HepG2 (cell line): Measurements from ENCODE around the gene CAPZA1. TPM values are rescaled to one million over a fixed set of nuclear protein-coding genes. Genes with fewer than 3 reads are reported as not detected.
A peak's percentile ranks its signal among the peaks of the same experiment; 100 is the strongest.

Experiments used
- ATAC-seq: fragments of 200-7000 bp; cut with Tn5 transposase; 3 replicates; pipeline ENCODE4 v1.9.1; 2020; ENCODE audit warnings: mild to moderate bottlenecking, moderate library complexity
- BruUV-seq: library from RNA; stranded (reverse); fragments of 400-500 nt; replicated peaks from 2 replicates; lab custom pipeline; 2021; lab: Mats Ljungman, UMichigan
- CTCF ChIA-PET: fragments of 300-600 bp; formaldehyde crosslinking; extraction: SDS; loops from one replicate; lab custom pipeline; 2021; ENCODE audit warnings: low total read pairs, inconsistent platforms, low intra/inter-chr PET ratio; lab: Yijun Ruan, JAX
- POLR2A ChIA-PET: fragments of 350-600 bp; sonication (Branson Sonifier 250); formaldehyde crosslinking; loops from one replicate; lab custom pipeline; 2020; ENCODE audit warnings: antibody characterized with exemption, inconsistent platforms; lab: Yijun Ruan, JAX
- DNase-seq: peaks from one replicate; pipeline ENCODE4 v3.0.0-alpha.2; 2015; ENCODE audit warnings: low spot score
- FAIRE-seq: peaks from 3 replicates; lab custom pipeline; 2011; peaks lifted over from hg19 to GRCh38; lab: Jason Lieb, UNC
- H2AFZ ChIP-seq: one replicate; pipeline ENCODE4 v1.6.1; 2011; ENCODE audit warnings: low read length, inconsistent platforms
- H3K27ac ChIP-seq: fragments of 300-600 bp; 3 replicates; pipeline ENCODE4 v1.8.0; 2011; ENCODE audit warnings: mixed run types, mild to moderate bottlenecking, mixed read lengths, low read length, inconsistent platforms; ENCODE audit not compliant: insufficient read depth; ENCODE audit errors: extremely low read length
- H3K27me3 ChIP-seq, 2 experiments: fragments of 200-600 bp in 1 of 2; 2 replicates in 1 of 2; 3 replicates in 1 of 2; pipeline versions ENCODE4 v1.6.0 to v1.8.0; 2011; ENCODE audit warnings: low read length in 2 of 2, mild to moderate bottlenecking in 2 of 2, moderate library complexity in 2 of 2, inconsistent platforms in 1 of 2; ENCODE audit not compliant: insufficient read depth in 2 of 2, control insufficient read depth in 1 of 2
- H3K36me3 ChIP-seq, 2 experiments: fragments of 200-600 bp in 1 of 2; replicated peaks in 1 of 2; 2 replicates in 1 of 2; 3 replicates in 1 of 2; pipeline versions ENCODE4 v1.5.1 to v1.8.0; 2011; ENCODE audit warnings: low read length in 2 of 2, inconsistent platforms in 1 of 2; ENCODE audit not compliant: insufficient read depth in 2 of 2, control insufficient read depth in 1 of 2
- H3K4me1 ChIP-seq: 2 replicates; pipeline ENCODE4 v1.5.1; 2012; ENCODE audit warnings: low read length, inconsistent platforms; ENCODE audit not compliant: insufficient read depth
- H3K4me2 ChIP-seq: 2 replicates; pipeline ENCODE4 v1.6.0; 2011; ENCODE audit warnings: low read depth, low read length, inconsistent platforms
- H3K4me3 ChIP-seq, 3 experiments: fragments of 200-600 bp in 1 of 3; sonication (generic), shearing (Covaris generic) in 1 of 3; replicated peaks in 1 of 3; 2 replicates each; pipeline ENCODE4 v1.5.1; 2011 to 2016; ENCODE audit warnings: low read length in 3 of 3, inconsistent platforms in 2 of 3, low read depth in 2 of 3, mild to moderate bottlenecking in 2 of 3, control low read depth in 1 of 3, mixed read lengths in 1 of 3; ENCODE audit not compliant: insufficient read depth in 1 of 3
- H3K79me2 ChIP-seq: one replicate; pipeline ENCODE4 v1.6.1; 2011; ENCODE audit warnings: low read length, inconsistent platforms; ENCODE audit not compliant: insufficient read depth
- H3K9ac ChIP-seq: 2 replicates; pipeline ENCODE4 v1.6.0; 2011; ENCODE audit warnings: mild to moderate bottlenecking, low read depth, low read length, inconsistent platforms; ENCODE audit not compliant: insufficient read depth
- H3K9me3 ChIP-seq: 2 replicates; pipeline ENCODE4 v1.5.1; 2012; ENCODE audit warnings: mild to moderate bottlenecking, low read length
- H4K20me1 ChIP-seq: 2 replicates; pipeline ENCODE4 v1.6.0; 2011; ENCODE audit warnings: inconsistent platforms, mild to moderate bottlenecking, low read length, moderate library complexity; ENCODE audit not compliant: insufficient read depth
- DNMT1 ChIP-seq: sonication (generic); formaldehyde crosslinking; IDR thresholded peaks from 2 replicates; pipeline ENCODE4 v1.5.1; 2020; ENCODE audit warnings: mild to moderate bottlenecking, missing genetic modification reagents
- HNF4G ChIP-seq, 2 experiments: sonication (generic) in 1 of 2; formaldehyde crosslinking in 1 of 2; IDR thresholded peaks; 2 replicates each; pipeline versions ENCODE4 v1.4.0 to v1.6.1; 2011 to 2020; ENCODE audit warnings: borderline replicate concordance in 2 of 2, low read depth in 2 of 2, mild to moderate bottlenecking in 2 of 2, low read length in 1 of 2, missing genetic modification reagents in 1 of 2, moderate library complexity in 1 of 2
- KDM5B ChIP-seq: sonication (generic); formaldehyde crosslinking; IDR thresholded peaks from 2 replicates; pipeline ENCODE4 v1.4.0; 2020; ENCODE audit warnings: missing genetic modification reagents, mild to moderate bottlenecking, borderline replicate concordance
- MYNN ChIP-seq: sonication (generic); formaldehyde crosslinking; IDR thresholded peaks from 2 replicates; pipeline ENCODE4 v1.4.0; 2020; ENCODE audit warnings: mild to moderate bottlenecking, low read depth, missing genetic modification reagents
- NFKBIZ ChIP-seq: IDR thresholded peaks from 2 replicates; pipeline ENCODE4 v1.6.1; 2018; ENCODE audit warnings: missing genetic modification reagents, missing compliant biosample characterization
- PRPF4 ChIP-seq: fragments of 200-400 bp; formaldehyde crosslinking; IDR thresholded peaks from 2 replicates; pipeline ENCODE4 v1.6.1; 2016; ENCODE audit warnings: low read length, low read depth; ENCODE audit not compliant: poor library complexity, severe bottlenecking
- SMC3 ChIP-seq: IDR thresholded peaks from 2 replicates; pipeline ENCODE4 v1.6.1; 2011; ENCODE audit warnings: low read length, improper control_type of control experiment
- SOX13 ChIP-seq, 3 experiments: fragments of 450-650 bp in 1 of 3; sonication (generic) in 1 of 3; formaldehyde crosslinking in 1 of 3; IDR thresholded peaks in 2 of 3; conservative IDR thresholded peaks in 1 of 3; 2 replicates each; pipeline versions ENCODE4 v1.5.0 to v1.6.1; 2016 to 2020; ENCODE audit warnings: antibody characterized with exemption in 1 of 3, mild to moderate bottlenecking in 1 of 3, missing compliant biosample characterization in 1 of 3, missing genetic modification reagents in 1 of 3, moderate library complexity in 1 of 3
- SPEN ChIP-seq: sonication (generic); formaldehyde crosslinking; IDR thresholded peaks from 2 replicates; pipeline ENCODE4 v1.5.1; 2020; ENCODE audit warnings: low read depth, mild to moderate bottlenecking, missing genetic modification reagents
- ZBTB38 ChIP-seq: sonication (generic); formaldehyde crosslinking; IDR thresholded peaks from 2 replicates; pipeline ENCODE4 v1.5.1; 2020; ENCODE audit warnings: mild to moderate bottlenecking, missing genetic modification reagents
- ZNF12 ChIP-seq: sonication (generic); formaldehyde crosslinking; IDR thresholded peaks from 2 replicates; pipeline ENCODE4 v1.5.0; 2020; ENCODE audit warnings: missing genetic modification reagents
- ZNF775 ChIP-seq: sonication (generic); formaldehyde crosslinking; IDR thresholded peaks from 2 replicates; pipeline ENCODE4 v1.4.0; 2020; ENCODE audit warnings: missing genetic modification reagents, mild to moderate bottlenecking, moderate library complexity, borderline replicate concordance
- WGBS: methylation state at CpG from one replicate; pipeline ENCODE4 v1.1.6; 2017; ENCODE audit warnings: low lambda C conversion rate; 5-methylcytosine and 5-hydroxymethylcytosine counted together
- in situ Hi-C: cut with HindIII; loops from 2 replicates; pipeline ENCODE4 v1.10.0; 2017; ENCODE audit warnings: low pct_unique_long_range_greater_than_20kb; ENCODE audit not compliant: extremely low pct_ligation_motif_present
- intact Hi-C: fragments of 100-400 bp; cut with micrococcal nuclease; formaldehyde crosslinking; loops from one replicate; pipeline ENCODE4 v1.10.0; 2022; ENCODE audit not compliant: unreplicated experiment
- polyA plus RNA-seq, 8 experiments: library from polyadenylated mRNA; depleted of rRNA in 3 of 8; stranded (reverse) in 7 of 8; unstranded in 1 of 8; fragments of >200 nt; fragmentation: Illumina TruSeq in 4 of 8; extraction: Trizol in 4 of 8; gene quantifications; 2 replicates each; pipeline versions ENCODE4 v1.2.1 to v1.2.3, GENCODE V29; 2011 to 2016; ENCODE audit warnings: low read depth in 4 of 8, missing spikeins in 1 of 8, mixed read lengths in 1 of 8; ENCODE audit not compliant: insufficient read depth in 1 of 8
- total RNA-seq, 5 experiments: library from RNA; depleted of rRNA; stranded (reverse); fragments of >200 nt; fragmentation: Illumina TruSeq; extraction: Trizol; gene quantifications; 2 replicates each; pipeline ENCODE4 v1.2.3, GENCODE V29; 2016; ENCODE audit warnings: low read depth in 1 of 5
- TF ChIP-seq, protein P1 (sequence below): sonication (generic); IDR thresholded peaks from 2 replicates; pipeline ENCODE4 v1.6.1; 2016; ENCODE audit warnings: low read depth, borderline replicate concordance

CAPZA1 gene
- total and polyA plus RNA-seq, 2 of the 13 experiments (the other 11 are each of a cell fraction or from before 2014, with no cell fraction given), result 67.0 to 117 TPM

DNA sequence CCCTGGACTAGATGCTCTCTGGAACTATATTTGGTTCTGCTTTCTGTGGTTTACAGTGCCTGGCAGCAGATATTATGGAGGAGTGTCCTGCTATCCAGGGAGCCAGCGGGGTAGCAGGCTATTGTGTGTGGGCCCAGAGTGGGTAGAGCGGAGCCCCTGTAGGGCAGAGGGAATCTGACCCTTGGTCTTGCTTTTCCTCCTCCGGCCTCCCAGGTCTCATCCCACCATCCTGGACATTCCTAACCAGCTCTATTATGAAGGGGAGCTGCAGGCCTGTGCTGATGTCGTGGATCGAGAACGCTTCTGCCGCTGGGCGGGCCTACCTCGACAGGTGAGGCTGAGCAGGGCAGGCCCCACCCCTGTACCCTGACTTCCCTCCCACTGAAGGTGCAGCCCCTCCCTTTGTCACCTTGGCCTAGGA lies 78.2 kb downstream of the CAPZA1 start:
- H3K4me1 ChIP-seq, result peaks cover 58% of the 10 kb centered on the region
- no peaks in the 10 kb centered on the region for H3K9me3 ChIP-seq
- CTCF ChIA-PET, result no interaction called here
- ATAC-seq (no peak), FAIRE-seq (no peak), DNase-seq (no peak)
- no peaks in the 10 kb centered on the region for H3K27me3 ChIP-seq
- intact Hi-C loops (loop anchor here (2.0 kb wide), 1 partner anchor 23 kb away; the partner anchor contains the start of gene MOV10), in situ Hi-C loops (no loop called here)
- no peak overlapping the region for H3K4me3 ChIP-seq
- peak overlapping the region; percentile 68; the same call in 1 of the 2 replicates for H3K9ac ChIP-seq
- peak overlapping the region; percentile 93 for H3K27ac ChIP-seq
- peak overlapping the region; percentile 70; the same call in 1 of the 2 replicates for H3K4me2 ChIP-seq
- POLR2A ChIA-PET, result interaction anchor here (1.1 to 9.2 kb wide), 11 partner anchors 8 to 375 kb away, joined by 4 to 251 read pairs (median 9); partner anchors contain the start of genes CAPZA1, LRIG2, MOV10 and PPM1J
- BruUV-seq, result no TSS peak
- TF ChIP-seq ZBTB38, result peak; percentile 81; the same call in 1 of the 2 replicates
- no peak for TF ChIP-seq ZNF775 (CRISPR knock-in tag)
- peak; percentile 79 for TF ChIP-seq PRPF4
- H3K36me3 ChIP-seq, result peaks cover 27 to 65% of the 10 kb centered on the region in 2 experiments
- H4K20me1 ChIP-seq, result no peaks in the 10 kb centered on the region
- no peaks in the 10 kb centered on the region for H3K79me2 ChIP-seq
- WGBS, result 93% methylated on average over 5 of the region's 9 CpGs
- H2AFZ ChIP-seq, result no peak overlapping the region

DNA sequence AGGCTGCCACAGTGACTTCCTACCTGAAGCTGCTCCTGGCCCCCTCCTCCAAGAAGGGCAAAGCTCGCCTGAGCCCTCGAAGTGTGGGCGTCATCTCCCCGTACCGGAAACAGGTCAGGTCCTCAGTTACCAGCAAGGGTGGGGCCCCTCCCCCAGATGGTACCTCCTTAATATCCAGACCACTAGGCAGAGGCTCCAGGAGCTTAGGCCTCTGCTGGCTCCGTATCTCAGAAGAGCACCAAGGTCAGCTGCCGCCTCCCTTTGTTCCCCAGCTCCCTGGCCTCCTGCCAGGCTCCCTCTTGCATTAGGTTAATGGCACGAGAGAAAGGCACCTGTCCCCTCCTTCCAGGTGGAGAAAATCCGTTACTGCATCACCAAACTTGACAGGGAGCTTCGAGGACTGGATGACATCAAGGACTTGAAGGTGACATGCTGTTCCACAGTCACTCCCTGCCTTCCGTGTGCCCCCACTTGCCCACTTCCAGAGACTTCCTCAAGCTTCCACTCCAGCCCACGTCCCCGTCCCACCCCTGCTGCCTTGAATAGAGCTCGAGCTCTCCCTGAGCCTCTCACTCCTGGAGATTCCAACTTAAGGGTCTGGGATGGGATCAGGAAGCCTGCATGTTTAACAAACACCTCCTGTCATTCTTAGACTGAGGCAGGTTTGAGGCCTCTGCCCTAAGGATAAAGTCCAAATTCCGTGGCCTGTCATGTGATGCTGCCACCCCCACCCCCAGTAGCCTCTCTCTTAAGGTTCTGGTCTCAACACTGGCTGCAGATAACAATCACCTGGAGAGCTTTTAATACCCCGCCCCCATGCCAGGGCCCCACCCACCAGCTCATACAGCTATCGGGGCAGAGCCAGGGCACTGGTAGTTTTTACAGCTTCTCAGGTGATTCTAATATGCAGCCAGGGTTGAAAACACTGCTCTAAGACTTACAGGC lies 79.0 kb downstream of the CAPZA1 start:
- peak overlapping the region; percentile 70 for H3K4me2 ChIP-seq
- H3K4me3 ChIP-seq, result peak overlapping the region in 2 of 3 experiments; percentile 20 to 47; a peak in 3 of 6 replicates
- H3K27me3 ChIP-seq, result no peaks in the 10 kb centered on the region
- ATAC-seq (peak; percentile 64), DNase-seq (peak; percentile 90), FAIRE-seq (peak; percentile 85)
- intact Hi-C loops, result loop anchor here (2.0 kb wide), 1 partner anchor 24 kb away; the partner anchor contains the start of gene MOV10
- ChIA-PET CTCF (no interaction called here), POLR2A (interaction anchor here (0.9 to 9.2 kb wide), 18 partner anchors 9 to 374 kb away, joined by 3 to 251 read pairs (median 6); partner anchors contain the start of genes CAPZA1, CTTNBP2NL, LRIG2 and MOV10)
- TSS peak; percentile 50 for BruUV-seq
- H2AFZ ChIP-seq, result no peak overlapping the region
- peak overlapping the region; percentile 68 for H3K9ac ChIP-seq
- H3K36me3 ChIP-seq, result peaks cover 22 to 66% of the 10 kb centered on the region in 2 experiments
- no peaks in the 10 kb centered on the region for H3K9me3 ChIP-seq
- H3K79me2 ChIP-seq, result no peaks in the 10 kb centered on the region
- peaks cover 62% of the 10 kb centered on the region for H3K4me1 ChIP-seq
- peak overlapping the region; percentile 93 for H3K27ac ChIP-seq
- in situ Hi-C loops, result no loop called here
- 16% methylated on average over 9 of the region's 17 CpGs for WGBS
- H4K20me1 ChIP-seq, result no peaks in the 10 kb centered on the region
- TF ChIP-seq KDM5B (CRISPR knock-in tag), result peak; percentile 36; the same call in 1 of the 2 replicates
- no peak for TF ChIP-seq MYNN
- TF ChIP-seq HNF4G (IDR thresholded peaks at IDR 0.05; ENCODE audit: borderline replicate concordance, low read depth, low read length), result peak; percentile 96
- TF ChIP-seq HNF4G (CRISPR knock-in tag; IDR thresholded peaks at IDR 0.05; ENCODE audit: borderline replicate concordance, low read depth), result peak; percentile 83; the same call in 1 of the 2 replicates
- TF ChIP-seq SPEN (CRISPR knock-in tag), result peak; percentile 29; the same call in 1 of the 2 replicates
- TF ChIP-seq SMC3, result peak; percentile 2; the same call in 1 of the 2 replicates
- 0 out of 2 replicates have a peak, but pooled peaks have one; percentile 9 for TF ChIP-seq ZNF12 (CRISPR knock-in tag)
- 0 out of 2 replicates have a peak, but pooled peaks have one; percentile 27 for TF ChIP-seq NFKBIZ (CRISPR knock-in tag)
- TF ChIP-seq, protein P1, sequence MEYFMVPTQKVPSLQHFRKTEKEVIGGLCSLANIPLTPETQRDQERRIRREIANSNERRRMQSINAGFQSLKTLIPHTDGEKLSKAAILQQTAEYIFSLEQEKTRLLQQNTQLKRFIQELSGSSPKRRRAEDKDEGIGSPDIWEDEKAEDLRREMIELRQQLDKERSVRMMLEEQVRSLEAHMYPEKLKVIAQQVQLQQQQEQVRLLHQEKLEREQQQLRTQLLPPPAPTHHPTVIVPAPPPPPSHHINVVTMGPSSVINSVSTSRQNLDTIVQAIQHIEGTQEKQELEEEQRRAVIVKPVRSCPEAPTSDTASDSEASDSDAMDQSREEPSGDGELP, result peak; percentile 74; the same call in 1 of the 2 replicates
- no peak for TF ChIP-seq DNMT1 (CRISPR knock-in tag)
- no peak for TF ChIP-seq SOX13 (IDR thresholded peaks at IDR 0.05)
- TF ChIP-seq SOX13 (CRISPR knock-in tag; conservative IDR thresholded peaks at IDR 0.05 in 1 of 2, IDR thresholded peaks at IDR 0.05 in 1 of 2), result peak in 1 of 2 experiments; percentile 75; a peak in 2 of 4 replicates
